Heart left ventricle (tissue), 13 donors: ENCODE data around the gene WDR83.

Experiments
- CTCF ChIP-seq, 12 donors: fragments of 200-600 bp; sonication (generic) in 4 of 12; IDR thresholded peaks; one replicate each; pipeline versions ENCODE4 v1.5.0 to v1.8.0; 2018 to 2022; ENCODE audit warnings: antibody characterized with exemption in 12 of 12, mild to moderate bottlenecking in 5 of 12
- POLR2A ChIP-seq, 2 donors: fragments of 450-650 bp; IDR thresholded peaks; one replicate each; pipeline ENCODE4 v1.6.1; 2017; ENCODE audit warnings: antibody characterized with exemption in 2 of 2, mild to moderate bottlenecking in 2 of 2, moderate library complexity in 2 of 2
- donor health status: ischemic (EF 13 %, LVEDD 7.1; RV severe dilation, severe dysfunction).
- donor health status: DM: no; HTN: yes; CAD: no.
- donor health status: DM: no; HTN: no; CAD: no.
- donor health status: ischemic (EF 25% LVEDD 6.9; RV normal size, moderate dysfunction).
- donor health status: ischemic (EF 25% LVEDD 5.7; RV mildly dilated, moderate dysfunction).
- donor health status: ischemic (EF 35%, LVEDD 5.7; RV mildly dilated, moderate dysfunction).
- donor health status: nonischemic (EF 11% LVEDD 7.7; RV severe dilation, severe dysfunction).
- donor health status: DM: yes; HTN: yes; CAD: no.
- donor health status: PGD.
- donor health status: ischemic (EF 29% LVEDD 5.4; RV normal size, mild dysfunction).
- donor health status: nonischemic (EF 23%, LVEDD 6.1; RV moderate dilation, normal function).

GRCh38 chr19:12649941-12650340, 16.7 kb upstream of the WDR83 start:
- TF ChIP-seq CTCF (IDR thresholded peaks at IDR 0.05) (no peak), POLR2A (IDR thresholded peaks at IDR 0.05) (no peak)
